Tibial nerve (tissue), 4 donors: ENCODE data around the gene CAMK1D. TPM values are rescaled to one million over a fixed set of nuclear protein-coding genes. Genes with fewer than 3 reads are reported as not detected.
A peak's percentile ranks its signal among the peaks of the same experiment; 100 is the strongest.
"Not testable (repeated sequence)": the region's sequence is repeated elsewhere in the genome, so short reads cannot be mapped to it uniquely, and the experiment has no call there.

Experiments used
- DNase-seq, 2 donors: peaks; one replicate each; pipeline ENCODE4 v3.0.0-alpha.2; 2019; ENCODE audit warnings: low spot score in 2 of 2
- H3K27ac ChIP-seq, 4 donors: fragments of 200-600 bp; sonication (generic) in 3 of 4; one replicate each; pipeline ENCODE4 v1.5.1; 2017 to 2019; ENCODE audit warnings: mild to moderate bottlenecking in 1 of 4
- H3K27me3 ChIP-seq, 2 donors: fragments of 200-600 bp; sonication (generic) in 1 of 2; one replicate each; pipeline versions ENCODE4 v1.5.1 to v1.6.0; 2017 to 2019
- H3K36me3 ChIP-seq, 3 donors: fragments of 200-600 bp; sonication (generic); one replicate each; pipeline ENCODE4 v1.5.1; 2018 to 2019
- H3K4me1 ChIP-seq, 4 donors: fragments of 200-600 bp; sonication (generic) in 3 of 4; one replicate each; pipeline ENCODE4 v1.5.1; 2017 to 2019
- H3K4me3 ChIP-seq, 4 donors: fragments of 200-600 bp; sonication (generic) in 3 of 4; one replicate each; pipeline ENCODE4 v1.5.1; 2017 to 2019; ENCODE audit warnings: mild to moderate bottlenecking in 1 of 4, moderate library complexity in 1 of 4
- H3K9me3 ChIP-seq, 4 donors: fragments of 200-600 bp; sonication (generic) in 3 of 4; one replicate each; pipeline ENCODE4 v1.5.1; 2017 to 2019
- CTCF ChIP-seq, 5 experiments: fragments of 200-600 bp in 3 of 5; fragments of 450-650 bp in 2 of 5; sonication (generic) in 3 of 5; IDR thresholded peaks; one replicate each; pipeline ENCODE4 v1.5.1; 2016 to 2019; ENCODE audit warnings: antibody characterized with exemption in 5 of 5, mild to moderate bottlenecking in 3 of 5, moderate library complexity in 2 of 5
- EP300 ChIP-seq, 2 donors: sonication (generic); formaldehyde crosslinking; IDR thresholded peaks; one replicate each; pipeline ENCODE4 v1.6.1; 2017; ENCODE audit warnings: antibody characterized with exemption in 2 of 2, mild to moderate bottlenecking in 1 of 2
- POLR2A ChIP-seq, 2 donors: fragments of 450-650 bp; IDR thresholded peaks; one replicate each; pipeline ENCODE4 v1.6.1; 2017; ENCODE audit warnings: antibody characterized with exemption in 2 of 2, mild to moderate bottlenecking in 2 of 2, moderate library complexity in 2 of 2
- WGBS, 2 donors: methylation state at CpG; one replicate each; pipeline ENCODE4 v1.1.5; 2018; 5-methylcytosine and 5-hydroxymethylcytosine counted together
- total RNA-seq, 4 donors: library from RNA; depleted of rRNA; stranded (reverse); fragments of >200 nt; gene quantifications; one replicate each; pipeline ENCODE4 v1.1.0, GENCODE V29; 2016

The CAMK1D gene
- total RNA-seq, 4 donors from 2014 or later, result 6.9 to 20.5 (median 17.2) TPM

- 81% methylated on average over 6 of the region's 6 CpGs for WGBS, 2 donors
- TF ChIP-seq CTCF (IDR thresholded peaks at IDR 0.05) (no peak), POLR2A (IDR thresholded peaks at IDR 0.05) (no peak), EP300 (IDR thresholded peaks at IDR 0.05) (no peak)
- Histone ChIP-seq H3K4me3 (no peak overlapping the region), H3K9me3 (no peaks in the 10 kb centered on the region), H3K36me3 (no peaks in the 10 kb centered on the region), H3K4me1 (peaks cover 0 to 24% (median 10%) of the 10 kb centered on the region in 4 donors), H3K27ac (peak overlapping the region in 3 of 4 donors; percentile 40 to 80 (median 65)), H3K27me3 (no peaks in the 10 kb centered on the region)
- DNase-seq, result no peak
Measured at GRCh38 chr10:12334186-12334530, 15.2 kb upstream of the CAMK1D start.

- peaks cover 0 to 21% (median 10%) of the 10 kb centered on the region in 4 donors for H3K4me1 ChIP-seq
- H3K27ac ChIP-seq, H3K36me3 ChIP-seq, DNase-seq, H3K27me3 ChIP-seq, H3K4me3 ChIP-seq, H3K9me3 ChIP-seq: not testable (repeated sequence)
- WGBS, 2 donors, result 72 to 97% methylated on average over 4 of the region's 4 CpGs
Measured at GRCh38 chr10:12335169-12335568, 14.2 kb upstream of the CAMK1D start.

GRCh38 chr10:12337453-12338372 lies 11.6 kb upstream of the CAMK1D start:
- WGBS, 2 donors, result 49 to 54% methylated on average over 9 of the region's 9 CpGs
- TF ChIP-seq CTCF (IDR thresholded peaks at IDR 0.05) (no peak), POLR2A (IDR thresholded peaks at IDR 0.05) (no peak), EP300 (IDR thresholded peaks at IDR 0.05) (no peak)
- Histone ChIP-seq H3K27me3 (no peaks in the 10 kb centered on the region), H3K9me3 (peaks cover 0 to under 1% (median 0%) of the 10 kb centered on the region in 4 donors), H3K36me3 (no peaks in the 10 kb centered on the region), H3K4me1 (peaks cover 0 to 16% (median 10%) of the 10 kb centered on the region in 4 donors), H3K27ac (no peak overlapping the region), H3K4me3 (no peak overlapping the region)
- no peak for DNase-seq

GRCh38 chr10:12338981-12339380 lies 10.4 kb upstream of the CAMK1D start:
- no peaks in the 10 kb centered on the region for H3K36me3 ChIP-seq
- DNase-seq, result no peak
- H3K4me3 ChIP-seq, result no peak overlapping the region
- 89 to 92% methylated on average over 4 of the region's 4 CpGs for WGBS, 2 donors
- no peak overlapping the region for H3K27ac ChIP-seq
- H3K27me3 ChIP-seq, result no peaks in the 10 kb centered on the region
- peaks cover 0 to 4% (median 2%) of the 10 kb centered on the region in 4 donors for H3K4me1 ChIP-seq
- TF ChIP-seq EP300 (IDR thresholded peaks at IDR 0.05), result no peak
- no peak for TF ChIP-seq POLR2A (IDR thresholded peaks at IDR 0.05)
- TF ChIP-seq CTCF (IDR thresholded peaks at IDR 0.05), result no peak
- peaks cover 0 to 9% (median 0%) of the 10 kb centered on the region in 4 donors for H3K9me3 ChIP-seq

GRCh38 chr10:12340371-12340770 lies 9.0 kb upstream of the CAMK1D start:
- no peaks in the 10 kb centered on the region for H3K27me3 ChIP-seq
- H3K4me3 ChIP-seq, result no peak overlapping the region
- no peak for TF ChIP-seq POLR2A (IDR thresholded peaks at IDR 0.05)
- no peak for TF ChIP-seq CTCF (IDR thresholded peaks at IDR 0.05)
- no peak for TF ChIP-seq EP300 (IDR thresholded peaks at IDR 0.05)
- no peak overlapping the region for H3K27ac ChIP-seq
- 89 to 92% methylated on average over 7 of the region's 7 CpGs for WGBS, 2 donors
- DNase-seq, result no peak
- no peaks in the 10 kb centered on the region for H3K36me3 ChIP-seq
- H3K4me1 ChIP-seq, result no peaks in the 10 kb centered on the region
- H3K9me3 ChIP-seq, result peaks cover 0 to 9% (median 0%) of the 10 kb centered on the region in 4 donors
